ENCODE results near the gene SVIP.

SVIP gene

GRCh38 chr11:22787551-22788162, 41.9 kb downstream of the SVIP start:
- DNase-seq, result no peak

GRCh38 chr11:22787055-22787454, 42.5 kb downstream of the SVIP start:
- DNase-seq, result no peak

DNA sequence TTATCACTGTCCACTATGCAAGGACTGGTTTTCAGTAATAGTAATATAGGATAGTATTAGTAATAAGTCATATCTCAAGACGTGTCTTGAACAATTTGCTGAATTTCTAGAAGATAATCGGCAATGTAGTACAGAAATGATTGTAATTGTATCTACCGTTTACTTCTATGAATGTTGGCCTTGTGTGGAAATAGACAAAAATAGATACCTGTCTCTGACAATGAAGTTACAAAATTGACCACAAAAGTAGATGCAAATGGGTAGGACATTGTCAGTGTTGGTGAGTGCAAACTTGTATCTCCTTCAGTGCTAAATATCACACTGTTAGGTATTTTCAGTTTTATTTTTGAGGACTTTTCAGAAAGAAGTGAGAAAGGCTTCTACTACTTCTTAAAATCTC, 43.1 kb downstream of the SVIP start:
- no peak for DNase-seq

DNA sequence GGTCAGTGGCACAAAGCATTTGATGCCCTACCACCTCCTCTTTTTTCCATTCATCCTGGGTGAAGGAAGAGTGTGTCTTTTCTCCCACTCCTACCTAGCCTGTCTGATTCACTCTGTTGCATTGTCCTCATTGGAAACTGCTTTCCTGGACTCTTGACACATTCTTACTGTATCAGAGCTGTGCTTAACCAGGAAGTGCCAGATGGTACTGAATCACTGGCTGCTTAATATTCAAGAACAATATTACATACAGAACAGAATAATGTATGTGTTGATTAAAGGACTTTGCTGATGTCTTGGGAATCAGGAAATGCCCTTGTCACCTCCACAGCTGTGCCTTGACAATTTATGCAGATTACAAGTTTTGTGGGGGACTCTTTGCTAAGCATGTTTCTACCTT, 44.4 kb downstream of the SVIP start:
- DNase-seq, result no peak

DNA sequence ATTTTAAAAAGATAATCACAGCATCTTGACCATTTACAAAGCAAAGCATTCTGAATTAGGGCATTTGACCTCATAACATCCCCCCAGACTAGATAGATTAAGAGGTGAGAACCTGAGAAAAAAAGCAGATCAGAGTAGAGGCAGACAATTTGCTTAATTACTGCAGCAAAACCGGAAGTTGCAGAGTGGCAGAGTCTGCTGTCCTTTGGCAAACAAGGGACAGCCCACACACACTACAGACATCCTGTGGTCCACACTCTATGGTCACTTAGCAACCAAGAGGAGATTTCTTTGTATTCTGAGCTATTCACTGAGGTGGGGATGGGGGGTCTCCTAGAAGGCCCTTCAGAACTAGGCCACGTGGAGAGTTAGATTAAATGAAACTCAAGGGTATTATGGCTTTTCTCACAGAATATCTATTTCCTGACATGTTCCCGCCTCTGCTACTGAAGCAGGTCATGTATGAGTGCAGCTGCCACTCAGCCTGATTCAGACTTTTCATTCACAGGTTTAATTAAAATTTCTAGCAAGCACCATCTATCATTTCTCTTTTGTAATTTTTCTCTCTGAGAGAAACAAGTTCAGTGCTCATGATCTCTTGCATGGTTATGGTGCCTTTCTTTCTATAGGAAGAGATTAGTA, 48.5 kb downstream of the SVIP start:
- DNase-seq, result no peak

DNA sequence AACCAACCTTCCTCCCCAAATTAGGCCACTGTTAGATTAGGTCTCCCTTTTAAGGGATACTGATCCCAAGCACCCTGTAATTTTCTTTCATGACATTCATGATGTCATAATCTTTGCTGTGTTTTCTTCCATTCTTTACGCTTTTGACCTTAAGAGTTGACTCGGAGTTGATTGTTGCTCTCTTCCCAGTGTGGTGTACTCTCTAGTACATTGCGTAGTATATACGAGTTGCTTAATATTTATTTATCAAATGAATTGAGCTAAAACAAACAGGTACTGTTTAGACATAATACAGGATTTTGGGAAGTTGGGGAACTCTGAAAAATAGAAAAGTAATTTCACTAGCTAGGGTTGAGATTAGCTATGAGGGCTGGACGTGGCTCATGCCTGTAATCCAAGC, 49.8 kb downstream of the SVIP start:
- DNase-seq, result no peak

DNA sequence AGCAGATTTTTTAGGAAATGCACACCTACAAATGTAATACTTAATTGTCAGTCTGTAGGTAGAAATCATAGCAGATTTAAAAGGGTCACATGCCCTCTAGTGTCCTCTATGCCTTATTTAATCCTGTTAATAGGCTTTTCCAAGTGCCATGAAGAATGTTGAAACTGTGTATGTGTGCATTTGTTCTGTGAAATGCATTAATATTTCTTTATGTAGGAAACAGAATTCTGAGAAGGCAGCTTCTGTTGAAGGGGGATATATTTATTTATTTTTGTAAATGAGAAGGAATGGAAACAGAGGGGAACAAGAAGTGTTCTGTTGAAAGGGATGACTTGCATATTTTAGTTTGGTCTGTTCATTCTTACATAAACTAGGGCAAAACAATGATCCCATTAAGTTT, 51.0 kb downstream of the SVIP start:
- DNase-seq, result no peak

DNA sequence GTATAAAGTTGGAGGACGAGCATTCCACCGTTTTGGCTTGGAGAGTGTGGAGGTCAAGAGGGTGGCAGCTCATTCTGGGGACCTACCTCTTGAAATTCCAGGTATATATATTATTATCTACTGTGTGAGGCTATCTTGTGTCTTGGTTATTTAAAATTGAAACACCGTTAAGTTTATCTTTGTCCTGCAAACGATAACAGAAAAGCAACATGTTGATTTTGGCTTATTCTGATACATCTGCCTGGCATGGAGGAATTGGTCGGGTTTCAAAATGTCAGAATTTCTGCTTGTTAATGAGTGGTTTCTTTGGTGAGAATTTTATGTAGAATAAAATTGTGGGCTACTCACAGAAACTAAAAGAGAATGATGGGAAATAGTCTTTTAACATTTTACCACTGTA, 54.4 kb downstream of the SVIP start:
- no peak for DNase-seq

- DNase-seq, result no peak
These were observed 54.9 kb downstream of the SVIP start for GRCh38 chr11:22774716-22775115.

- DNase-seq, result no peak
These were observed 60.5 kb downstream of the SVIP start for GRCh38 chr11:22769081-22769480.
